GM23338 (cell line): ENCODE data around the gene BTBD9.

Source experiments
- CREB1 ChIP-seq: fragments of 250-450 bp; sonication (Bioruptor Pico); IDR thresholded peaks from 2 replicates; pipeline ENCODE4 v1.5.0; 2020; ENCODE audit warnings: low read depth, mild to moderate bottlenecking, moderate library complexity
- EZH2phosphoT487 ChIP-seq: fragments of 200-600 bp; sonication (generic); IDR thresholded peaks from one replicate; pipeline ENCODE4 v1.8.1; 2018; ENCODE audit warnings: antibody characterized with exemption; ENCODE audit not compliant: unreplicated experiment
- REST ChIP-seq: IDR thresholded peaks from one replicate; pipeline ENCODE4 v1.6.1; 2018; ENCODE audit warnings: antibody characterized with exemption; ENCODE audit not compliant: unreplicated experiment
- STAT1 ChIP-seq: IDR thresholded peaks from one replicate; pipeline ENCODE4 v1.6.1; 2016; ENCODE audit warnings: antibody characterized with exemption; ENCODE audit not compliant: unreplicated experiment
- TF ChIP-seq, protein P1 (sequence below), 2 experiments: fragments of 200-600 bp in 1 of 2; sonication (generic) in 1 of 2; conservative IDR thresholded peaks; 2 replicates each; pipeline versions ENCODE4 v1.5.1 to v1.6.1; 2016 to 2017; ENCODE audit warnings: antibody characterized with exemption in 2 of 2, low read depth in 2 of 2, mild to moderate bottlenecking in 2 of 2, moderate library complexity in 1 of 2

GRCh38 chr6:38391206-38391605, 248.5 kb downstream of the BTBD9 start:
- TF ChIP-seq CREB1 (CRISPR knock-in tag) (no peak), STAT1 (no peak), REST (no peak), EZH2phosphoT487 (no peak)
- TF ChIP-seq, protein P1, sequence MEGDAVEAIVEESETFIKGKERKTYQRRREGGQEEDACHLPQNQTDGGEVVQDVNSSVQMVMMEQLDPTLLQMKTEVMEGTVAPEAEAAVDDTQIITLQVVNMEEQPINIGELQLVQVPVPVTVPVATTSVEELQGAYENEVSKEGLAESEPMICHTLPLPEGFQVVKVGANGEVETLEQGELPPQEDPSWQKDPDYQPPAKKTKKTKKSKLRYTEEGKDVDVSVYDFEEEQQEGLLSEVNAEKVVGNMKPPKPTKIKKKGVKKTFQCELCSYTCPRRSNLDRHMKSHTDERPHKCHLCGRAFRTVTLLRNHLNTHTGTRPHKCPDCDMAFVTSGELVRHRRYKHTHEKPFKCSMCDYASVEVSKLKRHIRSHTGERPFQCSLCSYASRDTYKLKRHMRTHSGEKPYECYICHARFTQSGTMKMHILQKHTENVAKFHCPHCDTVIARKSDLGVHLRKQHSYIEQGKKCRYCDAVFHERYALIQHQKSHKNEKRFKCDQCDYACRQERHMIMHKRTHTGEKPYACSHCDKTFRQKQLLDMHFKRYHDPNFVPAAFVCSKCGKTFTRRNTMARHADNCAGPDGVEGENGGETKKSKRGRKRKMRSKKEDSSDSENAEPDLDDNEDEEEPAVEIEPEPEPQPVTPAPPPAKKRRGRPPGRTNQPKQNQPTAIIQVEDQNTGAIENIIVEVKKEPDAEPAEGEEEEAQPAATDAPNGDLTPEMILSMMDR (conservative IDR thresholded peaks at IDR 0.05; ENCODE audit: low read depth in 2 of 2): no peak
